ENCODE results near the gene KMT2E.

Gene KMT2E

GRCh38 chr7:105094966-105095365 is 81.0 kb downstream of the KMT2E start:
- no peaks in the 10 kb centered on the region for H3K9me3 ChIP-seq (ENCODE audit: severe bottlenecking)
- H3K4me3 ChIP-seq (ENCODE audit: low read depth, low read length): no peak overlapping the region
- DNase-seq: no peak
- H3K27ac ChIP-seq: no peak overlapping the region
- peaks cover 44% of the 10 kb centered on the region for H3K36me3 ChIP-seq
- no peaks in the 10 kb centered on the region for H3K27me3 ChIP-seq (ENCODE audit: insufficient read depth, low read depth, severe bottlenecking)
- no peak for TF ChIP-seq CTCF (IDR thresholded peaks at IDR 0.05; ENCODE audit: low read depth, low read length)

GRCh38 chr7:105096306-105096705 is 82.3 kb downstream of the KMT2E start:
- no peak for TF ChIP-seq CTCF (IDR thresholded peaks at IDR 0.05; ENCODE audit: low read depth, low read length)
- Histone ChIP-seq H3K27me3 (ENCODE audit: insufficient read depth, low read depth, severe bottlenecking) (no peaks in the 10 kb centered on the region), H3K4me3 (ENCODE audit: low read depth, low read length) (no peak overlapping the region), H3K9me3 (ENCODE audit: severe bottlenecking) (no peaks in the 10 kb centered on the region), H3K27ac (no peak overlapping the region), H3K36me3 (peaks cover 39% of the 10 kb centered on the region)
- DNase-seq: no peak

- H3K9me3 ChIP-seq (ENCODE audit: severe bottlenecking): no peaks in the 10 kb centered on the region
- H3K27me3 ChIP-seq (ENCODE audit: insufficient read depth, low read depth, severe bottlenecking): no peaks in the 10 kb centered on the region
- no peak for TF ChIP-seq CTCF (IDR thresholded peaks at IDR 0.05; ENCODE audit: low read depth, low read length)
- DNase-seq: no peak
- no peak overlapping the region for H3K4me3 ChIP-seq (ENCODE audit: low read depth, low read length)
- no peak overlapping the region for H3K27ac ChIP-seq
- H3K36me3 ChIP-seq: peaks cover 39% of the 10 kb centered on the region
Observed at GRCh38 chr7:105097619-105098018, 83.6 kb downstream of the KMT2E start.

GRCh38 chr7:105098863-105099515 is 85.0 kb downstream of the KMT2E start:
- DNase-seq: no peak
- Histone ChIP-seq H3K9me3 (ENCODE audit: severe bottlenecking) (no peaks in the 10 kb centered on the region), H3K27me3 (ENCODE audit: insufficient read depth, low read depth, severe bottlenecking) (no peaks in the 10 kb centered on the region), H3K27ac (no peak overlapping the region), H3K36me3 (peaks cover 42% of the 10 kb centered on the region), H3K4me3 (ENCODE audit: low read depth, low read length) (no peak overlapping the region)
- TF ChIP-seq CTCF (IDR thresholded peaks at IDR 0.05; ENCODE audit: low read depth, low read length): no peak

- no peak for DNase-seq
- no peak overlapping the region for H3K27ac ChIP-seq
- no peaks in the 10 kb centered on the region for H3K9me3 ChIP-seq (ENCODE audit: severe bottlenecking)
- peaks cover 53% of the 10 kb centered on the region for H3K36me3 ChIP-seq
- H3K4me3 ChIP-seq (ENCODE audit: low read depth, low read length): no peak overlapping the region
- no peak for TF ChIP-seq CTCF (IDR thresholded peaks at IDR 0.05; ENCODE audit: low read depth, low read length)
- H3K27me3 ChIP-seq (ENCODE audit: insufficient read depth, low read depth, severe bottlenecking): no peaks in the 10 kb centered on the region
Observed at GRCh38 chr7:105101864-105102263, 87.9 kb downstream of the KMT2E start.
